HG03378 (cell line): Measurements from ENCODE around the gene TAL2.

Experiments used
- ATAC-seq: cut with Tn5 transposase; IDR thresholded peaks from one replicate; pipeline ENCODE4 v1.9.1; 2021; ENCODE audit warnings: mild to moderate bottlenecking, moderate library complexity; ENCODE audit not compliant: unreplicated experiment

TAL2 gene

GRCh38 chr9:105706156-105706555 is 43.9 kb downstream of the TAL2 start:
- no peak for ATAC-seq

GRCh38 chr9:105708405-105708804 is 46.1 kb downstream of the TAL2 start:
- no peak for ATAC-seq

- no peak for ATAC-seq
These were observed 48.4 kb downstream of the TAL2 start for GRCh38 chr9:105710638-105711037.

- ATAC-seq: no peak
These were observed 49.6 kb downstream of the TAL2 start for GRCh38 chr9:105711867-105712266.

GRCh38 chr9:105712297-105712696 is 50.0 kb downstream of the TAL2 start:
- no peak for ATAC-seq
